Measurements from ENCODE around the gene GNAT1.

Gene GNAT1

DNA sequence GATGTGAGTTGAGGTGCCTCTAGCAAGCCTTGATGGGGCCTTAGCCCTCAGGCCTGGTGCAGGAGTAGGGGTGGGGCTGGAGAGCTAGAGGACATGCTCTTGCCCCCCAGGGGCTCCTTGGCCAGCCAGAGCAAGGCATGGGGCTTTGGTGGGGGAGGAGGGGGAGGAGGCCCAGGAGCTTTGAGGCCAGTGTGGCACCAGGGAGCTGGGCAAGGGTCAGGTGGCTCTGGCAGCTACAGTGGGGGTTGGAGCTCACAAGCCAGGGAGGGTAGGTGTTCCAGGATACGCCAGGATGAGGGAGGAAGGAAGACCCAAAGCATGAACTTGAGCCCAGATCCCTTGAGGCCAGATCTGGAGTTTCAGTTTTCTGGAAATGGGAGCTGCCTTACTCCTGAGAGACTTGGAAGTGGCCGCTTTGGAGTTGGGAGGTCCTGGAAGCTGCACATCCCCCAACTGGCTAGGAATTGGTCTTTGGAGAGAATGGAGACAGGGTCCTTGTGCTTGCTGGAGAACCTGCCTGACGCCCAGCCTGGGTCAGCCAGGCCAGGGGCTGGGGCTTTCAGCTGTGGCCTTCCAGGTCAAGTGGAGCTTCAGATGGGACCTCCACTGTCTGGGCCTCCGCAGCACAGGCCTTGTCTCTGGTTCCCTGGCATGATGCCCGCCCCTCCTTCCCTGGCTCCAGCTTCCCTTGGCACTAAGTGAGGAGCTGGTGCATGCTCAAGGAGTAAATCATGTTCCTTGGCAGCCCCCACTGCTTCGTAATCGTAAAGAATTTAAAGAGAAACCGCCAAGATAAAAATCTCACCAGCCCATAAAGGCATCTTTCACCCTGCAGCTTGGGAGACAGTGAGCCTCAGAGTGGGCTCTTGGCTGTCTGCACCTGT lies 27.6 kb upstream of the GNAT1 start:
- DNase-seq = no peak

DNA sequence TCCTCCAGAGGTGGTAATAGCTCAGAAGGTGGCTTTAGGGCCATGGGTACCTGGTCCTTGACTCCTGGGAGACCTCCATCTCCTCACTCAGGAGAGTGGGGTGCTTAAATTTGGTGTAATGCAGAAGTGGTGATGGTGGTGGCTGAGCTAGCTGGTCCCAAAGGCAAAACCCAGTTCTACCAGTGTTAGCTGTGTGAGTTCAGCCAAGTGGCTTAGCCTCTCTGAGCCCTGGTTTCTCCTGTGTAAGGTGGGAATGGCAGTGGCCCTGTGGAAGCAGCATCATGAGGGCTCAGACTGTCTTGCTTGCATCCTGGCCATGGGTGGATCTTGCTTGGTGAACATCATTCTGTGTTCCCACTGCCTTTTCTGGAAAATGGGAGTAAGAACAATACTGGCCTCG lies 26.9 kb upstream of the GNAT1 start:
- DNase-seq = no peak

DNA sequence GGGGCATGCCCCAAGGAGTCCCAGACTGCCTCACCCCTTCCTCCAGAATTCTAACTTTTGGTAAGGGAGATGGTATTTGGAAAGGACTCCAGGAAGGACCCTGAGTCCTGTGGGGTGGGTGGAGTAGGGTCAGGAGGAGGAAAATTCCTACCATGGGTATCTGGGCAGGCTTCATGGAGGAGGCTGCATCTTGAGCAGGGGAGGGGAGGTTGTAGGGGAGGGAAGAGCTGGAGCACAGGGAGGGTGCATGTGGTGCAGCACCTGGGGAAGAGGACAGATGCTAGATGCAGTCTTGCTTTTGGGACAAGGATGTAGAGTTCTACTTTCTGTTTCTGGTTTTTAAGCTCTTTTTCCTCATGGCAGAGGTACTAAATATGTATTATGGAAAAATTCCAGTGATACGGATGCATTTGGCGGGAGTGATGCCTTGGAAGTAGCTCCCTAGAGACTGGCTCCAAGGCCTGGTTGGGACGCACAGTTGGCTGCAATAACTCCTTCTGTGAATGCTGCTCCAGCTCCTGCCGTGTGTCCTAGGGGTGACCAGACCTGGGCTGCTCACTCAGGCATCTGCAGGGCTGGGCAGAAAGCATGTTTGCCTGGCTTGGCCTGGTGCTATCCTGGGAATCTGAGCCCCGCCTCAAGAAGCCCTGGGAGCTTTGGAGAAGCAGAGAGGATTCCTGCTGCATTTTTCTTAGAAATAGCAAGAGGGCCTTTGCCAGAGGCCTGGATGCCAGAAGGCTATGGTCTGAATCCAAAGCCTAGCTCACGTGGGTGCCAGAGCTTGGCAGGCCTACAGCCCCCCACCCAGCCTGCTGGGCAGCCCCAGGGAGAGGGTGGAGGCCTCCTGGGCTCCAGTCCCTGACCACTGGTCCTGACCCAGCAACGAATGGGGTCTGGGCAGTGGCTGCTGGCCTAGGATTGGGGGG lies 26.2 kb upstream of the GNAT1 start:
- DNase-seq = no peak

DNA sequence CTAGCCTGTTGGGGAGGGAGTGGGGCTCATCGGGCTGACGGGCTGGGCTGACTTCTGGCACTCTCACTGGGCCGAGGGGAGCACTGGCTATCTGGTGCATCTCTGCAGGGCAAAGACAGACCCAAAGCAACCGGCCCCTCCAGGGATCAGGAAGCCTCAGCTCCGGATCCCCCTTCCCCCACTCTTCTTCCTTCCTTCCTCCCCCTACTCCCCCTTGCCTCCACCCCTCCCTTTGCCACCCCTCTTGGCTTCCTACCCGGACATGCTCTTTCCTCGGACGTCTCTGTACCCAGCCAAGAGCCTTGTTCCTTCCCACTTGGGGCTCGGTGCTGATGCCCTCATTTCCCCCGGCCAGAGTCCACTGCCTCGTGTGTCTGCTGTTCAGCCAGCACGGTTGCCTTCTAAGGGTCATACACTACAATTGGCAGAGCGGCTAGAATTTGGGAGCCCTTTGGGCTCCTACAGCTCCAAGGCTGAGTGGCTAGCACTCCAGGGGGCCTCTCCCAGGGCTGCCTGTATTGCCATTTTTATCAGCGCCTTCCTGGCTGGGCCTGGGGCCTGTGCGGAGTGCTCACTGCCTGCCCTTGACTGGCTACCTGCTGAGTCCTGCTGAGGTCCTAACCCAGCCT lies 25.4 kb upstream of the GNAT1 start:
- no peak for DNase-seq

DNA sequence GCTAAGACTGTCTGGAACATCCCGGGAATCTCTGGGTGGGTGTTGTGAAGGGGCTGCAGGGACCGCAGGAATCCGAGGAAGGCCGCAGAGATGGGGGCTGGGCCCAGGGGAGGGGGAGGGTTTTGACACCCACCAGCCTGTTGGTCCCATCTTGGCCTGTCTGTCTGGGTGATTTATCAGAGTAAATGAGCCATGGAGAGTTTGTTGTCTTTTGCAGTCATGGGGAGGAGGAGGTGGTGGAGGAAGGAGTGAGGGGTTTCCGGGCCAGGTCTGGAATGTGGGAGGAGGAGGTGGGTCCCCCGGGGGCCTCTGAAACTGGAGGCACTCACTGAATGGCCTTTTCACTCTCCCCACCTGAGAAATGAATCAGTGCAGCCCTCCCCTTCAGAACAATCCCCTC lies 24.8 kb upstream of the GNAT1 start:
- DNase-seq = no peak

DNA sequence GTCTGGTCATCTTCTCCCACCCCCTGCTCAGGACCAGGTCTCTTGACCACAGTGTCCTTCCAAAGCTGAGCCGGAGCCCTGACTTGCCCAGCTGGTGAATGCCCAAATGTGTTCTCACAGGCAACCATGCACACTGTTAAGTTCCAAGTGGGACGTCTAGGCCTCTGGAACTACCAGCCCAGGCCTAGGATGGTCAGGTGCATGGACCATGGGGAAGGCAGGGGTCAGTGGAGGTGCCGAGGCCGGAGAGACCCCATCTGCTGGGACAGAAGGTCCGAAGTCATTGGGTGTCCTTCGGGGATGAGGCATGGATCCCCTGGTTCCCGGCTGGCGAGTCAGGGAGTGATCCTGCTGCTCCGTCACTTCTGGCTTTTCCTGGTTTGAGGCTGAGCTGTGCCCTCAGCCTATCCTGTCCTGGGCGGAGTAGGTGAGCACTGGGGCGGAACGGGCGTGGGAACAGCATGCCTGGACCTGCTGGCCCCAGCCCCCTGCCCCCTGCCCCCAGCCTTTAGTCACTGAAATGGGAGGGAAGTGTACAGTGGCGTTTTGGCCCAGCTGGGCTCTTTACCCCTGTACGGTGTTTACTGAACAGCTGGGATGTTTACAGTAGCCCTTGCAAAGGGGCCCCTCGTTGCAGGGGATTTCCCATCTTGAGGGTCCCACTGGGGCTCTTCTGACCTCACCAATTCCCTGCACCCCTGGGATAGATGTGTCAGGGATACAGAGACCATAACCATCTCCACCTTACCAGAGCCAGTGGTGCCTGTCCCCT lies 24.2 kb upstream of the GNAT1 start:
- DNase-seq = no peak

DNA sequence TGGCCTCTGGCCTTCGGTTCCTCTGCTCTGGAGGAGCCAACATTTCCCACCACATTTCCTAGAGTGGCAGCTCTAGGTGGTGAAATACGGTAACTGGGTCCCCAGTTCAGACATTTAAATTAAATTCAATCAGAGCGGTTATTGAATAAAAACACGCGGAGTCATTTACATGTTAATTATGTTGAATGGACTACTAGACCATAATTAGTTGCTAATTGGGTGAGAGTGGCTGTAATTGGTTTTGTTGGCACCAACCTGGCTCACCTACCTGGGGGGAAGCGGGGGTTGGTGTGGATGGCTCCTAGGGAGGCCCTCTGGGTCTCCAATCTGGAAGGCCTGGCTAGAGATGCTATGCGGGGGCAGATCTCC lies 23.6 kb upstream of the GNAT1 start:
- no peak for DNase-seq

DNA sequence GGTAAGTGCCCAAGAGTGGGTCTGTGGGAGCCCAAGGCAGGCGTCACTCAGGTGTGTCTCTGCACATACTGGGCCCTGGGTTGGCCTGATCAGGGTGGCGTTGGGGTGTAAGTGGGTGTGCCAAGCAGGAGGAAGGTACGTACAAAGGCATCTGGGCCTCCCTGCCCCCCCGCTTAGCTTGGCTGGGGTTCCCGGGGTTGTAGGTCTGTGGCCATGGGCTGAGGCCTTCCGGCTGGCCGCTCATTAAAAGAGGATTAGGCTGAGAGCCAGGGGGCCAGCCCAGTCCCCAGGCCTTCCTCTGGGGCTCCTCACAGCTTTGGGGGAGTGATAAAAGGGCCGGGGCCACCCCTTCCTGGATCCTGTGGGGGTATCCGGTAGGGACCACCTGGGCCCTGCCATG lies 23.0 kb upstream of the GNAT1 start:
- DNase-seq = no peak

DNA sequence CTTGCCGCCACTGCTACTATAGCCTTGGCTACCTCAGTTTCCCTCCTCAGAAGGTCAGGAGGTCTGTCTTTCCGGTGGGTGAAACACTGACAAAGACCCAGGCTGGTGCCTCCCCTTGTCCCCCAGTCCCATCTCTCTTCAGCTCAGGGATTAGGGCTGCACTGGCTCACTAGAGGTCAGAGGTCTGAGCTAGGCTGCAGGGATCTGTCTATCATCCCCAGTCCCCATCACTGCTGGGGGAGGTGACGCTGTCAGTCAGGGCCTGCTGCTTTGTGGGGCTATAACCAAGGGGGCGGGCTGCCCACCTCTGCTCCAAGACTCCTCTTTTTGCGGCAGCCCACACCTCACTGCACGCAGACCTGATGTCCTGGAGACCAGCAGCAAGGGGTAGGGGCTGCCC lies 22.6 kb upstream of the GNAT1 start:
- no peak for DNase-seq

DNA sequence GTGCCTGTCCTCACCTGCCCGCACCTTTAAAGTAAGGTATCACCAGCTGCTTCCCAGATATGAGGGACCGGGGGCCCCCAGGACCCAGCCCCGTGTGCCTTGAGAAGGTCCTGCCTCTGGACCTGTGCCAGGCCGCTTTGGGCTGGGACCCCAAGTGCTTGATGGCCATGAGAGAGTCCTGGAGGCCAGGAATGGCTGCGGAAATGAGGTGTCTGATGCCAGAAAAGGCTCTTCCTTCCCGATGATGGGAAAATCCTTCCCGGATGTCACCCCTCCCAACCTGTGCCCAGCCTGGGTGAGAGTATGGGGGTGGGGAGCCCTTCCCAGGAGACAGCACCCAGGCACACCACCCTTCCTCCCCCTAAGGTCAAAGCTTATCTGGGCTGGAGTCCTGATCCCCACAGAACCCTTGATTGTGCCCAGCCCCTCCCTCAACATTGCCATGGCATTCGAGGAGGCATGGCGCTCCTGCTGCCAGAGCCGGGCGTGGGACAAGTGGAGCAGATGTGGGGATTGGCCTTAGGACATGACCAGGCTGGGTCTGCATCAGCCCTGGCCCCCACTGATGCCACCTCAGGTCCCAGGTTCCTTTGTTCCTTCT lies 22.1 kb upstream of the GNAT1 start:
- no peak for DNase-seq

DNA sequence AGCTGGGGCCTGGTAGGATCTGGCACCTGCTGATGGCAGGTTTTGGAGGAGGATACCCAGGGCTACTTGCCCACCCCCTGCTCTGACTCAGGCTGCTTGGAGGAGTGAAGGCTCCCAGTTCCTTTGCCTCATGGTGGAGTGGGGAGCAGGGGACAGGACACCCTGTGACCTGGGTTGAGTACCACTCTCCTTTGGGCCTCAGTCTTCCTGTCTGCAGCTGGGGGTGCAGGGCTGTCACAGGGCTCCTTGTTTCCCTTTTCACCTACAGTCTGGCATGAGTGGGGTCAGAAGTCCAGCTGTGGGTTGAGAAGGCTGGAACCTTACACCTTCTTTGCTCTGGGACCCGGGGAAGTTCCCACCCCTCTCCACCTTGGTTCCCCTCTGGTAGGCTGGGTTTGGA lies 21.6 kb upstream of the GNAT1 start:
- no peak for DNase-seq

DNA sequence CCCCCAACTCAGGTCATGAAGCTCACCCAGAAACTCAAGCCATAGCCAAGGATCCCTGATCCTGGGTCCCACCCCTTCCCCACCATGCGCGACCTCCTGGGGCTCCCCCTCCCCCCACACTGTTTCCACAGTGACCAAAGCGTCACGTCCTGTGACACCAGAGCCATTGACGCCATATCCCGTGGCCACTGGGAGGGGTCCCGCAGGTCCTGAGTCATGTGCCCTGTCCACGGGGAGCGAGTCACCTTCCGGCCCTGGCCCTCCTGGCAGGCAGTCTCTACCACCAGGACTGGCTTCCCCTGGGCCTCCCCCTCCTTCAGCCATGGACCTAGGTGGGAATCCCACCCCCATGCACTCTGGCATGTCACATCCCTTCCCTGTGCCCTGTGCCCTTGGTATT lies 20.7 kb upstream of the GNAT1 start:
- no peak for DNase-seq

DNA sequence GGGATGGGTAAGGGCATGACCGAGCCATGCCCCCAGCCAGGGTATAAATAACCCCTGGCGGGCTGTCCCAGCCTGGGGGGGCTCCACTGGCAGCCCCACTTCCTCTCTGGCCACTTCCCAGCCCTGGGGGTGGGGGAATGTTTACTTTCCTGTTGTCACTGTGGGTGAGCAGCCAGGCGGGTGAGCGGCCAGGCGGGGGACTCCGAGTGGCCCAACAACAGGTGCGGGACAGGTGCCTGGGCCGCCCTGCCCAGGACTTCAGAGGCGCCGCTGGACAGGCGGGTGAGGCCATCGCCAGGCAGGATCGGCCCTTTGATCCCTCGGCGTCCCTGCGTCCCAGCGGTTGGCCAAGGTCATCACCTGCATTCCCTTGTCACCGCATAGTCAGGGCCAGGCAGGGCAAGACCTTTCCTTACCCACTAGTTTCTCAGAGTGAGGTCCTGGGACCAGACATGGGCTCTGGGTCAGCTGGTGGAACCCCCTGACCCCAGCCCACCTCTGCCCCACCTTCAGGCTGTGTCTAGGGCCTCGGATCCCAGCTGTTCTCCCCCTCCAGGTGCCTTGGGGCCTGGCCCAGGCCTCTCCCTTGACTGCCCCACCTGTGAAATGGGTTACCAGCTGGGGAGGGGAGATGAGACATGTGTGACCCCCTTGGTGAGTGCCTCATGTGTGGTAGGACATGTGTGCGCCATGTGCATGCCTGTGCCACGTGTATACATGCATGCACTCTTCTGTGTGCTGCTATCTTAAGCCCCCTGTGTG lies 19.7 kb upstream of the GNAT1 start:
- no peak for DNase-seq

DNA sequence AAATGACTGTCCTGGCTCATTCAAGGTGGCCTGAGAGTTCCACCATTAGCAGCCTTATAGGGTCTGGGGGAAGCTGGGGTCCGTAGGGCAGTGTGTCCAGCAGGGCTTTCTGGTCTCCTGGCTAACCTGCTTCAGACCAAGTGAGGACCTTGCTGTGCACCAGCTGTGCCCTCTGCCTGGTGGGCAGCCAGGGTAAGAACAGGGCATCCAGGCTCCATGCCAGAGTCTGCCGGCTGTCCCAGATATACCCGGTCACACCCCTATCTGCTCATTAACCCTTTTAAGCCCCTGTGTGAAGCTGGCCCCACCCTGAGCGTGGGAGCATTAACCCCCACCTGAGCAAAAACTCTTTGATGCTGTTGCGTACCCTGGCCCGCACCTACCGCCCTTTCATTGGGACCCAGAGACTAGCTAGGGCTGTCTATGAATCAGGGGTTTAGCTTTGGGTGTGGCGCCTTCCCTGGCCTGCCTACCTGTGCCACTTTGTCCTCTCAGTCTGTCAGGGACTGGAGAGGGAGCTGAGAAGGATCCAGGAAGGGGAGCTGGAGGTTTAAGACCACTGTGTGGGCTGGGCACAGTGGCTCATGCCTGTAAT lies 18.7 kb upstream of the GNAT1 start:
- DNase-seq = no peak

DNA sequence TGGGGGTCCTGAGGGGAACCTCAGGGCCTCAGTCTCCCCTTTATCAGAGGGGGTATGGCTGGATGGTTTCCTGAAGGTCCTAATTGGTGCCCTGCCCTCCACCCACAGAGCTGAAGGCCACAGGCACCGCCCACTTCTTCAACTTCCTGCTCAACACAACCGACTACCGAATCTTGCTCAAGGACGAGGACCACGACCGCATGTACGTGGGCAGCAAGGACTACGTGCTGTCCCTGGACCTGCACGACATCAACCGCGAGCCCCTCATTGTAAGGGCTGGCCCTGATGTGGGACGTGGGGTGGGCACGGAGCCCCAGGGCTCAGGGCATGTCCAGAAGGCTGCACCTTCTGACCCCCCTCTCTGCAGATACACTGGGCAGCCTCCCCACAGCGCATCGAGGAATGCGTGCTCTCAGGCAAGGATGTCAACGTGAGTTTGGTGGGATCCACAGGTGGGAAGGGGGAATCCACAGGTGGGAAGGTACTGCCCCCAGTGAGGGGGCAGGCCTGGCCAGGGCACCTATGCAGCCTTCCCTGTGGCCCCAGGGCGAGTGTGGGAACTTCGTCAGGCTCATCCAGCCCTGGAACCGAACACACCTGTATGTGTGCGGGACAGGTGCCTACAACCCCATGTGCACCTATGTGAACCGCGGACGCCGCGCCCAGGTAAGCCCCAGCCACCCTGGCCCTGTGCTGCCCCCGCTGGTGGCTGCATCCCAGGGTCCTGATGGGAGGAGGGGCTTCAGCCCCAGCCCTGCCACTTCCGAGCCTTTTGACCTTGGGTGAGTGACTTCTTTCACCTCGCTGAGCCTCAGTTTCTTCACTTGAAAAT lies 17.5 kb upstream of the GNAT1 start:
- no peak for DNase-seq

DNA sequence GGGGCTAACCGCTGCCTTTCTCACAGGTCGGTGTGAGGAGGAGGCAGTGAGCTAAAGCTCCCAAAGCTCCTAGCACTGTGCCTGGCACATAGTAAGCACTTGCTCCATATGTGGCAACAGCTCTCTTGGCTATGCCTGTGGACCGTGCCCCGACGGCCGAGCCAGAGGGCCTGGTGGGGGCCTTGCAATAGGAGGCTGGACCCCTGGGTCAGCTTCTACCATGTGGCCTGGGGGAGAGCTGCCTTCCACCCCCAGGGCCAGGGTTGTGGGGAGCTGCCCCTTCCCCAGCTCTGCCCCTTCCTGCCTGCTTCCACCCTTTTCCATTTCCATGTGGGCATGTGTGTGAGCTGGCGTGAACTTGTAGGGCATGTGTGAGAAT lies 16.9 kb upstream of the GNAT1 start:
- DNase-seq = no peak

DNA sequence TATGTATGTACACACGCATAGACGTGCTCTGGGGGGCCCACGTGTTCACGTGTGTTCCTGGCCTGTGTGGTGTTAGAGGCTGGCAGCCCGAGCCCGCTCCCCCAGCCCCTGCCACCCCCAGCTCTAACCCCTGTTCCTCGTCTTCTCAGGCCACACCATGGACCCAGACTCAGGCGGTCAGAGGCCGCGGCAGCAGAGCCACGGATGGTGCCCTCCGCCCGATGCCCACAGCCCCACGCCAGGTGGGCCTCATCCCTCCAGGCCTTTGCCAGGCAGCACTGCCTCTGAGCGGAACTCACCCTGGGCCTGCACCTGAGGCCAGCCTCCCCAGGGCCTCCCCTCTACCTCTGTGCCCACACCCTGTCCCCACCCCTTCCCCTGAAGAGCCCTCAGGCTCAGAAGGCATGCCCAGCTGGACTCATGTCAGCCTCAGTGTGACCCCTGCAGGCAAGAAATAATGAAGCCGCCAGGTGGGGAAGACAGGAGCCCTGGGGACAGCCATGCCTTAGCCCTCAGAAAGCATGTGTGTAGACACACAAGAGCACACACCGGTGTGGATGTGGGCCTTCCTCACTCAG lies 16.4 kb upstream of the GNAT1 start:
- DNase-seq = no peak

DNA sequence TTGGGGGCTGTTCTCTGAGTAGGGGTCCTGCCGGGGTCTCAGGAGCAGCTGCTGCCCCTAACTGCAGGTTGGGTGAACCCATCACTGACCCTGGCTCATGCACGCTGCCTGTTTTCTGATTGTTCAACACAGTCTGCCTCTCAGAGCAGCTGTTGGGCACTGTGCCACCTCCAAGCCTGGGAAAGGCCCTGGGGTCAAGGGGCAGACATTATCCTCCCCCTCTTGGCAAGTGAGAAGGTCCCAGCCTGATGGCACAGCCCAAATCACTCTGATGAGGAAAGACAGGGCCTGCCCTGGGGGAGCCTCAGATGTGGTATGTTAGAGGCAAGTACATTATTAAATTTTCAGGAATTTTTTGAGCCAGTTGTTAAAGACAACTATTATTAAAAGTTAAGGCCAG lies 14.1 kb upstream of the GNAT1 start:
- DNase-seq = no peak

DNA sequence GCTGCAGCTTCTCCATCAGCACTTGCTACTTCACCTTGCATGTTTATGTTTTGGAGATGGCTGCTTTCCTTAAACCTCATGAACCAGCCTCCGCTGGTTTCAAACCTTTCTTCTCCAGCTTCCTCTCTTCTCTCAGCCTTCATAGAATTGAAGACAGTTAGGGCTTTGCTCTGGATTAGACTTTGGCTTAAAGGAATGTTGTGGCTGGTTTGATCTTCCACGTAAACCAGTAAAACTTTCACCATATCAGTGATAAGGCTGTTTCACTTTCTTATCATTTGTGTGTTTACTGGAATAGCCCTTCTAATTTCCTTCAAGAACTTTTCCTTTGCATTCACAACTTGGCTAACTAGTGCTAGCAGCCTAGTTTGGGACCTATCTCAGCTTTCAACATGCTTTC lies 11.7 kb upstream of the GNAT1 start:
- no peak for DNase-seq

DNA sequence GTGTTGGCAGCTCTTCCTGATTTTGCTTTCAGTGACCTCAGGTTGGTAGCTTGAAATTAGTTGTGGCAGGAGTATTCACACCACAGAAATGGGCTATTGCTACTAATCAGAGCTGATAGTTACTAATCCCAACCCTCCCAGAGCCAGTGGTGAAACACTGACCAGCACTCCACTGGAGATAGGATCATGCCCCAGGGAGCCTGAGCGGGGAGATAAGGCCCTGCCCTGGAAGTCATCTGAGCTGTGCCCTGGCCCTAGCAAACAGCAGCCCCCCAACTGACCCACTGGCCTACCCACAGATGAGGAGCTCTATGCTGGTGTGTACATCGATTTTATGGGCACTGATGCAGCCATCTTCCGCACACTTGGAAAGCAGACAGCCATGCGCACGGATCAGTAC lies 9.4 kb upstream of the GNAT1 start:
- DNase-seq = no peak

Data from SHP77 (cell line).